Measurements from ENCODE around the gene UPK3A. TPM values are rescaled to one million over a fixed set of nuclear protein-coding genes. Genes with fewer than 3 reads are reported as not detected.
A peak's percentile ranks its signal among the peaks of the same experiment; 100 is the strongest.

The UPK3A gene
- total and polyA plus RNA-seq, 10 of the 15 experiments (the other 5 are each of a cell fraction or from before 2014, with no cell fraction given), result not detected

- ATAC-seq, result peak; percentile 89
- TF ChIP-seq, protein P1, sequence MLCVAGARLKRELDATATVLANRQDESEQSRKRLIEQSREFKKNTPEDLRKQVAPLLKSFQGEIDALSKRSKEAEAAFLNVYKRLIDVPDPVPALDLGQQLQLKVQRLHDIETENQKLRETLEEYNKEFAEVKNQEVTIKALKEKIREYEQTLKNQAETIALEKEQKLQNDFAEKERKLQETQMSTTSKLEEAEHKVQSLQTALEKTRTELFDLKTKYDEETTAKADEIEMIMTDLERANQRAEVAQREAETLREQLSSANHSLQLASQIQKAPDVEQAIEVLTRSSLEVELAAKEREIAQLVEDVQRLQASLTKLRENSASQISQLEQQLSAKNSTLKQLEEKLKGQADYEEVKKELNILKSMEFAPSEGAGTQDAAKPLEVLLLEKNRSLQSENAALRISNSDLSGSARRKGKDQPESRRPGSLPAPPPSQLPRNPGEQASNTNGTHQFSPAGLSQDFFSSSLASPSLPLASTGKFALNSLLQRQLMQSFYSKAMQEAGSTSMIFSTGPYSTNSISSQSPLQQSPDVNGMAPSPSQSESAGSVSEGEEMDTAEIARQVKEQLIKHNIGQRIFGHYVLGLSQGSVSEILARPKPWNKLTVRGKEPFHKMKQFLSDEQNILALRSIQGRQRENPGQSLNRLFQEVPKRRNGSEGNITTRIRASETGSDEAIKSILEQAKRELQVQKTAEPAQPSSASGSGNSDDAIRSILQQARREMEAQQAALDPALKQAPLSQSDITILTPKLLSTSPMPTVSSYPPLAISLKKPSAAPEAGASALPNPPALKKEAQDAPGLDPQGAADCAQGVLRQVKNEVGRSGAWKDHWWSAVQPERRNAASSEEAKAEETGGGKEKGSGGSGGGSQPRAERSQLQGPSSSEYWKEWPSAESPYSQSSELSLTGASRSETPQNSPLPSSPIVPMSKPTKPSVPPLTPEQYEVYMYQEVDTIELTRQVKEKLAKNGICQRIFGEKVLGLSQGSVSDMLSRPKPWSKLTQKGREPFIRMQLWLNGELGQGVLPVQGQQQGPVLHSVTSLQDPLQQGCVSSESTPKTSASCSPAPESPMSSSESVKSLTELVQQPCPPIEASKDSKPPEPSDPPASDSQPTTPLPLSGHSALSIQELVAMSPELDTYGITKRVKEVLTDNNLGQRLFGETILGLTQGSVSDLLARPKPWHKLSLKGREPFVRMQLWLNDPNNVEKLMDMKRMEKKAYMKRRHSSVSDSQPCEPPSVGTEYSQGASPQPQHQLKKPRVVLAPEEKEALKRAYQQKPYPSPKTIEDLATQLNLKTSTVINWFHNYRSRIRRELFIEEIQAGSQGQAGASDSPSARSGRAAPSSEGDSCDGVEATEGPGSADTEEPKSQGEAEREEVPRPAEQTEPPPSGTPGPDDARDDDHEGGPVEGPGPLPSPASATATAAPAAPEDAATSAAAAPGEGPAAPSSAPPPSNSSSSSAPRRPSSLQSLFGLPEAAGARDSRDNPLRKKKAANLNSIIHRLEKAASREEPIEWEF (IDR thresholded peaks at IDR 0.05; ENCODE audit: insufficient replicate concordance, low read depth, low read length), result no peak
- TF ChIP-seq ZNF384 (IDR thresholded peaks at IDR 0.05; ENCODE audit: borderline replicate concordance, low read depth, low read length) (no peak), SMARCA5 (IDR thresholded peaks at IDR 0.05) (no peak), NR2C1 (IDR thresholded peaks at IDR 0.05) (peak; percentile 60; the same call in 1 of the 2 replicates), SUPT20H (IDR thresholded peaks at IDR 0.05; ENCODE audit: borderline replicate concordance, control insufficient read depth, low read depth, low read length) (no peak), CBX3 (IDR thresholded peaks at IDR 0.05; ENCODE audit: borderline replicate concordance, low read depth) (no peak), FOXM1 (IDR thresholded peaks at IDR 0.05; ENCODE audit: low read depth, low read length) (no peak), SPI1 (IDR thresholded peaks at IDR 0.05; ENCODE audit: borderline replicate concordance, insufficient read depth, low read depth, low read length) (no peak), RELA (IDR thresholded peaks at IDR 0.05; ENCODE audit: borderline replicate concordance, partially characterized antibody) (no peak), MYB (IDR thresholded peaks at IDR 0.05; ENCODE audit: borderline replicate concordance, low read depth, low read length) (no peak), RELB (IDR thresholded peaks at IDR 0.05; ENCODE audit: low read depth) (no peak), SRF (IDR thresholded peaks at IDR 0.05; ENCODE audit: low read depth in 2 of 2, low read length in 2 of 2) (no peak), GATAD2B (conservative IDR thresholded peaks at IDR 0.05; ENCODE audit: low read depth) (0 out of 2 replicates have a peak, but pooled peaks have one; percentile 32), CBFB (IDR thresholded peaks at IDR 0.05; ENCODE audit: low read depth) (no peak), ZNF24 (IDR thresholded peaks at IDR 0.05) (no peak), BRCA1 (IDR thresholded peaks at IDR 0.05; ENCODE audit: low read depth, low read length) (no peak), ASH2L (IDR thresholded peaks at IDR 0.05; ENCODE audit: borderline replicate concordance, low read depth) (no peak)
Observed at GRCh38 chr22:45248832-45249561, 35.8 kb upstream of the UPK3A start.

More at GRCh38 chr22:45248832-45249561, 35.8 kb upstream of the UPK3A start:
- intact Hi-C loops (cut with micrococcal nuclease; ENCODE audit: unreplicated experiment) (no loop called here), in situ Hi-C loops (cut with MboI) (no loop called here)
- Histone ChIP-seq H3K9me3 (replicated peaks; ENCODE audit: control insufficient read depth, insufficient read depth, low read length) (no peaks in the 10 kb centered on the region), H3K27ac (ENCODE audit: control insufficient read depth, insufficient read depth) (peak overlapping the region; percentile 92), H3K36me3 (ENCODE audit: control insufficient read depth in 2 of 2, insufficient read depth in 2 of 2, low read length in 1 of 2) (no peaks in the 10 kb centered on the region), H4K20me1 (ENCODE audit: control insufficient read depth, insufficient read depth) (no peaks in the 10 kb centered on the region), H3K27me3 (replicated peaks in 1 of 2; ENCODE audit: control insufficient read depth in 2 of 2, insufficient read depth in 2 of 2, low read length in 1 of 2) (no peaks in the 10 kb centered on the region), H2AFZ (ENCODE audit: control insufficient read depth, low read depth, low read length) (peak overlapping the region; percentile 54), H3K4me3 (no peak overlapping the region; the same call in 1 of the 2 replicates), H3K4me1 (ENCODE audit: control insufficient read depth, insufficient read depth, low read length) (peaks cover 41% of the 10 kb centered on the region), H3K9ac (ENCODE audit: control insufficient read depth, insufficient read depth, low read length) (peak overlapping the region; percentile 67), H3K4me2 (ENCODE audit: control insufficient read depth, insufficient read depth) (peak overlapping the region; percentile 80), H3K79me2 (ENCODE audit: control insufficient read depth, insufficient read depth, low read length) (no peaks in the 10 kb centered on the region)
- FAIRE-seq (no peak), DNase-seq (ENCODE audit: low read depth, low spot score) (peak; percentile 78)
- no TSS peak for BruUV-seq (replicated peaks)
- POLR2A ChIA-PET, result interaction anchor here (1.1 to 2.2 kb wide), 2 partner anchors 11 to 14 kb away, joined by 5 to 9 read pairs; no protein-coding TSS in a partner anchor
- RAD21 ChIA-PET (ENCODE audit: unreplicated experiment), result interaction anchor here (0.6 to 4.0 kb wide), 7 partner anchors 9 to 296 kb away, joined by 3 to 22 read pairs (median 3); no protein-coding TSS in a partner anchor
- CTCF ChIA-PET, result interaction anchor here (0.5 to 2.0 kb wide), 3 partner anchors 14 to 563 kb away, joined by 3 to 10 read pairs (median 3); no protein-coding TSS in a partner anchor
- WGBS (ENCODE audit: insufficient coverage, insufficient replicate concordance, low lambda C conversion rate, missing lambda C conversion rate), result 1% methylated on average over 8 of the region's 8 CpGs
- SMC1A ChIA-PET (ENCODE audit: uncharacterized antibody, unreplicated experiment), result interaction anchor here (1.4 to 3.4 kb wide), 2 partner anchors 14 to 69 kb away, joined by 6 to 19 read pairs; no protein-coding TSS in a partner anchor
